SW 1271 (cell line): ENCODE results near the gene PXN.

Experiments used
- DNase-seq, 2 experiments: peaks; one replicate each; lab custom pipeline; 2025; lab: John Stamatoyannopoulos, UW

PXN gene

GRCh38 chr12:120172053-120172452 lies 93.5 kb downstream of the PXN start:
- DNase-seq = no peak

- DNase-seq = no peak
Observed at GRCh38 chr12:120170631-120171030, 94.9 kb downstream of the PXN start.

- no peak for DNase-seq
Observed at GRCh38 chr12:120169946-120170345, 95.6 kb downstream of the PXN start.

GRCh38 chr12:120168337-120168736 lies 97.2 kb downstream of the PXN start:
- DNase-seq = no peak

GRCh38 chr12:120167529-120168095 lies 97.9 kb downstream of the PXN start:
- DNase-seq = no peak

- DNase-seq = no peak
Observed at GRCh38 chr12:120164293-120164692, 101.2 kb downstream of the PXN start.

GRCh38 chr12:120162763-120163162 lies 102.8 kb downstream of the PXN start:
- DNase-seq = no peak

- no peak for DNase-seq
Observed at GRCh38 chr12:120161852-120162251, 103.7 kb downstream of the PXN start.
